HUES64 (cell line): ENCODE measurements around the gene BBS7.

Experiments used
- H3K27ac ChIP-seq: 2 replicates; pipeline ENCODE4 v1.7.0; 2013; ENCODE audit warnings: low read depth, low read length, inconsistent platforms
- H3K27me3 ChIP-seq: 2 replicates; pipeline ENCODE4 v1.6.1; 2013; ENCODE audit warnings: mild to moderate bottlenecking, low read length; ENCODE audit not compliant: insufficient read depth
- H3K36me3 ChIP-seq: 2 replicates; pipeline ENCODE4 v1.6.1; 2013; ENCODE audit warnings: mild to moderate bottlenecking, low read length; ENCODE audit not compliant: insufficient read depth
- H3K4me1 ChIP-seq: 2 replicates; pipeline ENCODE4 v1.6.1; 2013; ENCODE audit warnings: mild to moderate bottlenecking, low read length, moderate library complexity; ENCODE audit not compliant: insufficient read depth
- H3K4me3 ChIP-seq: 2 replicates; pipeline ENCODE4 v1.5.1; 2013; ENCODE audit warnings: mild to moderate bottlenecking, low read length, moderate library complexity
- H3K9ac ChIP-seq: 2 replicates; pipeline ENCODE4 v1.6.1; 2013; ENCODE audit warnings: mild to moderate bottlenecking, low read depth, low read length
- H3K9me3 ChIP-seq: 2 replicates; pipeline ENCODE4 v1.6.1; 2013; ENCODE audit warnings: low read depth, low read length; ENCODE audit not compliant: insufficient read depth
- WGBS: fragments of 150-250, 120-280 bp; methylation state at CpG from one replicate; pipeline ENCODE4 v1.1.7; 2013; ENCODE audit warnings: missing lambda C conversion rate; 5-methylcytosine and 5-hydroxymethylcytosine counted together

BBS7 gene

DNA sequence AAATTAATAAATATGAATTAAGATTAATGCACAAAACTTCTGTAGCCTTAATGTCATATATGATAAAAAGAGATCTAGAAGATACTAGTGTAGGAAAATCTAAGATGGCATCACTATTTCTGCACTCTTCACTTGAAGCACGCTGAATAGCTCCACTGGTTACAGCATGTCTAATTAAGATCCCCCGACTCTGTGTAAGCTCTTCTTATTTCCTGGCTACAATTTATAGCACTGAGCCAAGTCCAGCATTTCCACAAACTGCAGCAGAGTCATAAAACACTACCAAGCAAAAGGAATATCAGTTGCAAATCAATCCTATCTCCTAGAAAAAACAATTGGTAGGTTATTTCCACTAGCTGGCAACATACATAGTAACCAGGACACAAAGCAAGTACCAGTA is 45.3 kb downstream of the BBS7 start:
- H3K4me1 ChIP-seq: peaks cover 14% of the 10 kb centered on the region
- no peaks in the 10 kb centered on the region for H3K9me3 ChIP-seq
- H3K27me3 ChIP-seq: no peaks in the 10 kb centered on the region
- 86% methylated on average over 2 of the region's 2 CpGs for WGBS
- peaks cover 40% of the 10 kb centered on the region for H3K36me3 ChIP-seq
- H3K27ac ChIP-seq: no peak overlapping the region
- no peak overlapping the region for H3K9ac ChIP-seq
- H3K4me3 ChIP-seq: no peak overlapping the region

DNA sequence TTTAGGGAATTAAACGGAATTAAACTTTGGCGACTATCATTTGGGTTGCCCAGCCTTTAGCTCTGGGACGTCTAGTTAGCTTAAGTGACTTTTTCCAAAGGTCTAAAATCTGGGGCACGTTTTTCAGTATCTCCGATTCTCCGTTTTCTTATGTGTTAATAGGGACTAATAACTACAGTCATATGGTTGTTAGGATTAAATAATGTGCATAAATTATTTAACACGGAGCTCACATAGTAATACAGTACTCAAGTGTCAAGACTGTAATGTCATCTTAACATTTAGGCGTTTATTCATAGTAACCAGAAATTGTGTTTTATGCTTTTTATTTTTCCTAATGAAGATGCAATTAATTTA is 46.1 kb downstream of the BBS7 start:
- H3K36me3 ChIP-seq: peaks cover 47% of the 10 kb centered on the region
- peak overlapping the region; percentile 62 for H3K27ac ChIP-seq
- H3K9ac ChIP-seq: peak overlapping the region; percentile 80

DNA sequence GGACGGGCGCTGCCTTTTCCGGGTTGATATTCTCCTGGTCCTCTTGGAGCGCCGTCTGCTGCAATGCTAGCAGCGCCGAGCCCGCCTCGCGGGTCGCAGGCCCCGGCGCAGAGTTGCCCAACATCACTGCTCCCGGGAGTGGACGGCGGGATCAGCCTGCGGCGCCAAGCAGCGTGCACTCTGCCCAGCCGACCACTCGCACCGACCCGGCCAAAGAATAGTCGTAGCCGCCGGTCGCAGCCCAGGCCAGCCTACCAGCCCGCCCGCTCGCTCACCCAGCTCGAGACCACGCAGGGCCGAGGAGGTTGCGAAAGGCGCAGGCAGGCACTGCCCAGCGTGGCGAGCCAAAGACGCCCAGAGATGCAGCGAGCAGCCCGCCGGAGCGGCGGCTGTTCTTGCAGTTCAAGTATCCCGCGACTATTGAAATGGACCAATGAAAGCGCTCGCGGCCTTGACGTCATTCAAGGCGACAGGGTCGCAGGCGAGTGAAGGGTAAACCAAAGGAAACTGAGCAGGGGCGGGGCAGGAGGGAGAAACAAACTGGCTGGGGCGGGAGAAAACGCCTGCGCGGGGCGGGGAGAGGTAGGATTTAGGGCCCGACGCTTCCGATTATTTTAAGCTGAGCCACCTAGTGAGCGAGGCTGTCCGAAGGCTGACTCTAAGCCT is 46.6 kb downstream of the BBS7 start, which contains the start of gene CCNA2:
Gene CCNA2, minus strand, starts transcription at position 379 of the 666 bp plus-strand sequence. Its CDS starts 255 bp downstream, at position 124.
- H3K9me3 ChIP-seq: no peaks in the 10 kb centered on the region
- peak within 1 kb of the TSS; percentile 91 for H3K27ac ChIP-seq
- H3K4me1 ChIP-seq: peaks cover 14% of the 10 kb centered on the region
- no peaks in the 10 kb centered on the region for H3K27me3 ChIP-seq
- peak within 1 kb of the TSS; percentile 91 for H3K4me3 ChIP-seq
- peak within 1 kb of the TSS; percentile 93 for H3K9ac ChIP-seq
- under 1% methylated on average over 63 of the region's 63 CpGs for WGBS
- H3K36me3 ChIP-seq: peaks cover 52% of the 10 kb centered on the region

More for the DNA sequence above, 46.1 kb downstream of the BBS7 start:
- Histone ChIP-seq H3K27me3 (no peaks in the 10 kb centered on the region), H3K9me3 (no peaks in the 10 kb centered on the region), H3K4me1 (peaks cover 14% of the 10 kb centered on the region), H3K4me3 (peak overlapping the region; percentile 91)
- 26% methylated on average over 8 of the region's 8 CpGs for WGBS

DNA sequence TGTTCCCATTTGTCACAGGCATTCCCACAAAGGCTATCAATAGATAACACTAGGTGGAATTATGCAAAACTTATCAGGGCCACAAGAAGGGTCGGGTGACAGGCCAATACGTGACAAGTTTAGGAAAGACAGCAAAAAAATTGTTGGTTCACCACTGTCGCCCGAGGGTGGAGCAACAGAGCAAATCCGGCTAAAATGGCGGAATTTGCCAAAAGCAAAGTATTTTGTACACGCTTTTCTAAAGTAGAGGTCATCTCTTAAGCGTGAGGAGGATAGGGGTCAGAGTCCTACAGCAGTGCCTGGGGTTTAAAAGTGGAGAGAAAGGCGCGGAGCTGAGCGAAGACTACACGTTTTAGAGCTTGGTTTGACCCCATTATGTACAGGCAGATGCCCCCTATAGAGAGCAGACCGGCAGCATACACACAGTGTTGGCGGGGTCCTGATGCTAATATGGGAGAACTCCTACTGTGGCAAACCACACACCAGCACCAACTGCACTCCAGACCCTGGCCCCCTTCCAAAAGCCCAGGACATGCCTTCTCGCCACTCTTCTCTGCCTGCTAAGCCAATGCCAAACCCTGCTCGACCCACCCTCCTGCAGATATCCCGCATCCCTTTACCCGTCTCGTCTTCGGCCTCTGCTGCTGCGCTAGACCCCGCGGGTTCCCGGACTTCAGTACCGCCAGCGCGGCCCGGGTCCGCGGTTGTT is 47.3 kb downstream of the BBS7 start:
- Histone ChIP-seq H3K27ac (peak overlapping the region; percentile 91), H3K4me1 (peaks cover 14% of the 10 kb centered on the region), H3K4me3 (peak overlapping the region; percentile 91), H3K27me3 (no peaks in the 10 kb centered on the region), H3K9me3 (no peaks in the 10 kb centered on the region), H3K36me3 (peaks cover 54% of the 10 kb centered on the region), H3K9ac (peak overlapping the region; percentile 93)
- WGBS: under 1% methylated on average over 30 of the region's 30 CpGs

DNA sequence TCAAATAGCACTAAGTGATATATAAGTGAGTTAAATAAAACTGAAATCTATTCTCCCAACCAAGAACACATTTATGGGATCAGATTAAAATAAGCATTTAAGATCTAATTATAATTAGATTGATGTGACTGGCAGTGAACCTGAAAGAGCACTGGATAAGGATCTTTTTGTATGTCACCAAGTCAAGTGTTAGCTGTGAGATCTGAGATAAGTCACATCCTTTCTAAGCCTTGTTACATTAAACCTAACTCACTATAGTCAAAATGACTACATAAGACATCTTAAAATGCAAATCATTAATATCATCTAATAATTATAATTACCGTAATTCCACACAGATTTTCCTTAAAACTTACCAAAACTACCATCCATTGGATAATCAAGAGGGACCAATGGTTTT is 48.2 kb downstream of the BBS7 start:
- Histone ChIP-seq H3K4me3 (peak overlapping the region; percentile 91), H3K4me1 (peaks cover 14% of the 10 kb centered on the region), H3K9me3 (no peaks in the 10 kb centered on the region), H3K27me3 (no peaks in the 10 kb centered on the region), H3K36me3 (peaks cover 56% of the 10 kb centered on the region), H3K9ac (peak overlapping the region; percentile 93; the same call in 1 of the 2 replicates), H3K27ac (no peak overlapping the region)
- WGBS: 88% methylated on average over 1 of the region's 1 CpG

DNA sequence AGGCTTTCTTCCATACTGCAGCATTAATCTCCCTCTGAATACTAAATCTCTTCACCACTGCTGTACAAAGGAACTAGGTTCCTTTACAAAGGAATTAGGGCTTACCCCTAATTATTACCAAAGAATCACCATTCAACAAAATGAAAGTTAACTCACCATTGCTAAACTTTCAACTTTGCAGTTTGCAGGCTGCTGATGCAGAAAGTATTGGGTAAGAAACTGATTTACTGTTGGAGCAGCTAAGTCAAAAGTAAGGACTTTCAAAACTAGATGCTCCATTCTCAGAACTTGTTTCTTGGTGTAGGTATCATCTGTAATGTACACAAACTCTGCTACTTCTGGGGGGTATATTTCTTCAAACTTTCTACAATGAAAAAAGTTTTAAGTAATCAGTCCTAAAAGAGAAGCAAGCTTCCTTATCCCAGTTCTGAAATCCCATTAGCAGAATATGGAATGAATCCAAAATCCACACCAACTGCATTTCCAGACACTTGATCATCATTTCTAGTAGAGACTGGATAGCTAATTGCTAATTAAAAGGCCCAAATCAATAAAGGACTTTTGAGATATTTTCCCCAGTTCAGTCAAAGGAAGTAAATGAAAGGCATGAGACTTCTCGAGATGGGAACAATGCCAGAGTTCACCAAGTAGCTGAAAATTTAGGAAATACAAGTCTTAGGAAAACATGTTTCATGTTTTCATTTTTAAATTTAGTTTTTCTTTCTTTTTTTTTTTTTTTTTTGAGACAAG is 50.9 kb downstream of the BBS7 start:
- no peak overlapping the region for H3K4me3 ChIP-seq
- 95% methylated on average over 1 of the region's 1 CpG for WGBS
- no peaks in the 10 kb centered on the region for H3K27me3 ChIP-seq
- no peak overlapping the region for H3K27ac ChIP-seq
- no peak overlapping the region for H3K9ac ChIP-seq
- H3K36me3 ChIP-seq: peaks cover 80% of the 10 kb centered on the region
- H3K4me1 ChIP-seq: peaks cover 13% of the 10 kb centered on the region
- no peaks in the 10 kb centered on the region for H3K9me3 ChIP-seq

DNA sequence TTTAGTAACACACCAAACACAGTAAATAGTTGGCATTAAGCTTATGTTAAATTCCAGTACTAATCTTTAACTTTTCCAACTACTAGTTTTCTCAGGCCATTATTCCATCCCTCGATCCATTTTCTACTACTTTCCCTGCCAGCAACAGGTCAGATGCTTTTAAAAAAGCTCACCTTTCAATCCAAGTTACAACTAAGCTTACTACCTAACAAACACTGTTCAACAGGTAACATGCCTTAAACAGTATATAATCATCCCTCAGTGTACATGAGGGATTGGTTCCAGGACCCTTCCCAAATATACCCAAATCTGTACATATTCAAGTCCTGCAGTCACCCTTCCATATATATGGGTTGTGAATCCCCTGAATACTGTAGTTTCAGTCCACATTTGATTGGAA is 52.1 kb downstream of the BBS7 start:
- Histone ChIP-seq H3K4me1 (peaks cover 10% of the 10 kb centered on the region), H3K9me3 (no peaks in the 10 kb centered on the region), H3K36me3 (peaks cover 92% of the 10 kb centered on the region), H3K4me3 (no peak overlapping the region), H3K27me3 (no peaks in the 10 kb centered on the region), H3K27ac (no peak overlapping the region), H3K9ac (no peak overlapping the region)
- 43% methylated on average over 1 of the region's 1 CpG for WGBS

DNA sequence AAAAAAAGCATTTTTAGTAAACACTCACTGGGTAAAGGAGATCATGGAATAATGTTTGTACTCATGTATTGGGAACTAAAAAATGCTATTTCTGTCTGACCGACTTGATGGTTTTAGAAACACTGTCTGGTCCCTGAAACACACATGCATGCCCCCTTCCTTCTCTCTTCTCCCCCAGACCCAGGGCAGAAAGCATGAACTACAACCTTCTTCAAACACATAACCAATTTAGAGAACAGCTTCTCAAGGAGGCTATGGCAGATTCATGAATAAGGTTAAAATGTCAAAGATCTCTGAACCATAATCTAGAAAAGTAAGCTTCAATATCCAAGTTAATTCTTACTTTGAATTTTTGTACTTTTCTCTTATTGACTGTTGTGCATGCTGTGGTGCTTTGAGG is 52.6 kb downstream of the BBS7 start:
- Histone ChIP-seq H3K27me3 (no peaks in the 10 kb centered on the region), H3K4me3 (no peak overlapping the region), H3K36me3 (peaks cover 97% of the 10 kb centered on the region), H3K9me3 (no peaks in the 10 kb centered on the region), H3K27ac (no peak overlapping the region), H3K4me1 (peaks cover 10% of the 10 kb centered on the region), H3K9ac (no peak overlapping the region)
- 86% methylated on average over 1 of the region's 1 CpG for WGBS

DNA sequence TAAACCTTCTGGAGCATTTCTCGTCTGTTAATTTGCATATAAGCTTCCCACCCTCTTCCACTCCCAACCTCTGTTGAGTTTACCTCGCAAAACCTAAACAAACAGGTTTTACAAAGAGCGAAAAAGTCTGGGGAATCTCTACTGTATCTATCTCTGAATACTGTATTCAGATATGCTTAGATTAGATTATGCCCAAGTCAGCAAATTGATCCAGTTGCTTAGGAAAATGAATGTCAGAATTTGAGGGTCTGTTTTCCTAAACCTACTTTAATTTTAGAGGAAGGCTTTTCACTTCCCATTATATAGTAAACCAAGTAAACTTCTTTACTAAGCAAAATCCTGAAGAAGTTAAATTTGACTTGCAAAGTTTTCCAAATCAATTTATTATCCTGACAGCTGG is 53.3 kb downstream of the BBS7 start:
- Histone ChIP-seq H3K4me3 (no peak overlapping the region), H3K27ac (no peak overlapping the region), H3K9me3 (no peaks in the 10 kb centered on the region), H3K4me1 (peaks cover 5% of the 10 kb centered on the region), H3K27me3 (no peaks in the 10 kb centered on the region), H3K9ac (no peak overlapping the region), H3K36me3 (peaks cover 99% of the 10 kb centered on the region)
- WGBS: 95% methylated on average over 3 of the region's 3 CpGs

DNA sequence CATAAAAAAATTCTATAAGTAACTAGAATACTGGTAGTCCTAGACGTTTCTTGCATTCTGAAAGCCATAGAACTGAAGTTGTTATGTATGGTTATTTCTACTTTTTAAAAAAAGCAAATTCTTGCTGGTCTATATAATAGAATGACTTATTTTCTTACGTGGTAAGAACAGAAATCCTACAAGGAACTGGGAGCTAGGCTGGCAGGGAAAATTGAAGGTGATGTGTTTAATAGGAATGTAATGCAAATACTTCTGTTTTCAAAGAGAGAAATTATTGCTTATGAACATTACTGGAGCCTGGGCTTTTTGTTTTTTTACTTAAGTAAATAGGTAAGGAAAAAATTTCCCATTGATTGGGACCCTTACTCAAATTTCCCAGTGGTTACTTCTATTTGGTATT is 55.5 kb downstream of the BBS7 start:
- no peaks in the 10 kb centered on the region for H3K9me3 ChIP-seq
- no peak overlapping the region for H3K27ac ChIP-seq
- H3K4me1 ChIP-seq: no peaks in the 10 kb centered on the region
- H3K36me3 ChIP-seq: peaks cover 100% of the 10 kb centered on the region
- no peaks in the 10 kb centered on the region for H3K27me3 ChIP-seq
- no peak overlapping the region for H3K9ac ChIP-seq
- 96% methylated on average over 2 of the region's 2 CpGs for WGBS
- H3K4me3 ChIP-seq: no peak overlapping the region

DNA sequence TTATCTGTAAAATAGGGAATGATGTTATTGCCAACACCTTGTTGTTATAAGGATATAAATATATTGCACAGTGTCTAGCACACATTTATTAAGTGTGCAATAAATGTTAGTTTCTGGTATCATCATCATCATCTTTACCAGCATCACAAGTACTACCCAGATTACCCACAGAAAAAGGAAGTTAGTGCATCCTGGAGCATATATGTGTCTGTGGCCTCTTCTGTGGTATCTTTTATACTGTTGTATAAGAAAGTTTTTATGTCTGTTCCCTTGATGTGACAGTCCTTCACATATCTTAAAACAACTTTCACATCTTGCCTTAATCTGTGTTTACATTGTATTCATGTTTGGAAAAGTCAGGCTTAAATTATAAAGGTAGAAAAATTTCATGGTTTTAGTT is 59.2 kb downstream of the BBS7 start:
- no peak overlapping the region for H3K27ac ChIP-seq
- no peak overlapping the region for H3K4me3 ChIP-seq
- H3K9me3 ChIP-seq: no peaks in the 10 kb centered on the region
- no peak overlapping the region for H3K9ac ChIP-seq
- H3K27me3 ChIP-seq: no peaks in the 10 kb centered on the region
- H3K4me1 ChIP-seq: no peaks in the 10 kb centered on the region
- H3K36me3 ChIP-seq: peaks cover 100% of the 10 kb centered on the region
